Measurements from ENCODE around the gene PRELID1. TPM values are rescaled to one million over a fixed set of nuclear protein-coding genes. Genes with fewer than 3 reads are reported as not detected.

PRELID1 gene
- total RNA-seq, 5 donors from 2014 or later (not counting 1 experiment from before 2014, with no cell fraction given): 52.0 to 84.9 (median 74.5) TPM

- Histone ChIP-seq H3K27me3 (replicated peaks in 1 of 2; ENCODE audit: control insufficient read depth in 2 of 2, extremely low read depth in 1 of 2, insufficient read depth in 2 of 2, low read length in 1 of 2) (peaks cover 0 to 14% of the 10 kb centered on the region in 2 experiments), H3K36me3 (ENCODE audit: control insufficient read depth in 2 of 2, extremely low read depth in 1 of 2, insufficient read depth in 1 of 2, low read length in 1 of 2) (peaks cover 0 to 10% of the 10 kb centered on the region in 2 donors), H3K9me3 (no peaks in the 10 kb centered on the region), H3K4me3 (ENCODE audit: control insufficient read depth in 1 of 2, extremely low read depth in 1 of 2, low read length in 1 of 2) (peak overlapping the region in 1 of 2 donors; percentile 65), H3K27ac (ENCODE audit: low read length) (no peak overlapping the region), H3K4me1 (ENCODE audit: control insufficient read depth in 1 of 2, extremely low read depth in 1 of 2, insufficient read depth in 2 of 2, low read length in 2 of 2) (peaks cover 14 to 64% of the 10 kb centered on the region in 2 experiments)
- peak overlapping the region in 1 of 2 donors; percentile 28 for H3K27ac Mint-ChIP-seq
- H3K27me3 Mint-ChIP-seq: peaks cover 0 to 4% of the 10 kb centered on the region in 2 donors
- H3K4me3 Mint-ChIP-seq: peak overlapping the region; percentile 62 to 90 (median 70)
- no peaks in the 10 kb centered on the region for H3K9me3 Mint-ChIP-seq
- DNase-seq: peak in 1 of 35 experiments; percentile 39
- ChIA-PET POLR2A (no interaction called here), CTCF (interaction anchor here (0.6 to 1.8 kb wide), 10 partner anchors 8 to 167 kb away, joined by 3 to 7 read pairs (median 6); no protein-coding TSS in a partner anchor)
- H3K36me3 Mint-ChIP-seq: peaks cover 11% of the 10 kb centered on the region
- peaks cover 14 to 52% (median 36%) of the 10 kb centered on the region in 3 donors for H3K4me1 Mint-ChIP-seq
- no peak for ATAC-seq (replicated peaks in 1 of 4)
- WGBS (ENCODE audit: insufficient coverage): 14% methylated on average over 12 of the region's 20 CpGs
Measured at GRCh38 chr5:177310757-177311391, 7.3 kb downstream of the PRELID1 start.

DNA sequence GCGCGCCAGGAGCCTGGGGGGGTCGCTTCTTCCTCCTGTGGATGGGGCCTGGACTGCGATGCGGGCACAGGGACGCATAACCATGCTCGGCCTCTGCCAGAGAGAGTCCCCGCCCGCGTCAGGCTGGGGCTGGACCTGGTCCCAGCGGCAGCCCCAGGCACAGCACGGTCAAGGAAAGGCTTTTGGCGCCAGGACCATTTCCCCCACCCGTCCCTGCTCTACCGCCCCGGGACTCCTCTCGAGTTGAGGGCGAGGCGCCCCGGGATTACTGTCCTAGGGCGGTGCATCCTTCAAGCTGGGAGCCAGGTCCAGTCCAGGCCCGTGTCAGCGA, 7.8 kb downstream of the PRELID1 start:
- WGBS (ENCODE audit: insufficient coverage): 5% methylated on average over 22 of the region's 23 CpGs
- ATAC-seq (replicated peaks in 1 of 4): no peak
- Histone ChIP-seq H3K4me1 (ENCODE audit: control insufficient read depth in 1 of 2, extremely low read depth in 1 of 2, insufficient read depth in 2 of 2, low read length in 2 of 2) (peaks cover 14 to 63% of the 10 kb centered on the region in 2 experiments), H3K9me3 (no peaks in the 10 kb centered on the region), H3K4me3 (ENCODE audit: control insufficient read depth in 1 of 2, extremely low read depth in 1 of 2, low read length in 1 of 2) (peak overlapping the region; percentile 60 to 65), H3K27me3 (replicated peaks in 1 of 2; ENCODE audit: control insufficient read depth in 2 of 2, extremely low read depth in 1 of 2, insufficient read depth in 2 of 2, low read length in 1 of 2) (peaks cover 0 to 14% of the 10 kb centered on the region in 2 experiments), H3K36me3 (ENCODE audit: control insufficient read depth in 2 of 2, extremely low read depth in 1 of 2, insufficient read depth in 1 of 2, low read length in 1 of 2) (peaks cover 0 to 10% of the 10 kb centered on the region in 2 donors), H3K27ac (ENCODE audit: low read length) (no peak overlapping the region)
- DNase-seq: no peak
- POLR2A ChIA-PET: no interaction called here
- Mint-ChIP-seq H3K9me3 (no peaks in the 10 kb centered on the region), H3K27me3 (peaks cover 0 to 4% of the 10 kb centered on the region in 2 donors), H3K27ac (no peak overlapping the region), H3K4me1 (peaks cover 14 to 47% (median 31%) of the 10 kb centered on the region in 3 donors), H3K36me3 (peaks cover 6% of the 10 kb centered on the region), H3K4me3 (peak overlapping the region; percentile 63 to 90 (median 71))
- CTCF ChIA-PET: interaction anchor here in 1 of 2 donors (0.6 kb wide), 1 partner anchor 167 kb away, joined by 5 read pairs; no protein-coding TSS in a partner anchor

- Mint-ChIP-seq H3K27ac (peak within 1 kb of the TSS in 1 of 2 donors; percentile 28), H3K4me1 (peaks cover 14 to 41% (median 27%) of the 10 kb centered on the region in 3 donors), H3K9me3 (no peaks in the 10 kb centered on the region), H3K27me3 (peaks cover 0 to 4% of the 10 kb centered on the region in 2 donors), H3K36me3 (peaks cover under 1% of the 10 kb centered on the region), H3K4me3 (peak within 1 kb of the TSS; percentile 71 to 90 (median 71))
- WGBS (ENCODE audit: insufficient coverage): under 1% methylated on average over 72 of the region's 78 CpGs
- H3K27me3 ChIP-seq (replicated peaks in 1 of 2; ENCODE audit: control insufficient read depth in 2 of 2, extremely low read depth in 1 of 2, insufficient read depth in 2 of 2, low read length in 1 of 2): peaks cover 0 to 14% of the 10 kb centered on the region in 2 experiments
- H3K27ac ChIP-seq (ENCODE audit: low read length): peak within 1 kb of the TSS; percentile 33
- peaks cover 14 to 57% of the 10 kb centered on the region in 2 experiments for H3K4me1 ChIP-seq (ENCODE audit: control insufficient read depth in 1 of 2, extremely low read depth in 1 of 2, insufficient read depth in 2 of 2, low read length in 2 of 2)
- peak; percentile 91 to 94 (median 92) for ATAC-seq (replicated peaks in 1 of 4)
- CTCF ChIA-PET: interaction anchor here (0.5 to 0.7 kb wide), 3 partner anchors 40 to 176 kb away, joined by 3 to 10 read pairs (median 3); partner anchors contain the start of gene LMAN2 (in 1 of the 2)
- peak within 1 kb of the TSS; percentile 65 to 73 for H3K4me3 ChIP-seq (ENCODE audit: control insufficient read depth in 1 of 2, extremely low read depth in 1 of 2, low read length in 1 of 2)
- H3K9me3 ChIP-seq: no peaks in the 10 kb centered on the region
- POLR2A ChIA-PET: interaction anchor here in 1 of 2 donors (0.7 kb wide), 1 partner anchor 39 kb away, joined by 3 read pairs; the partner anchor contains the start of gene LMAN2
- DNase-seq: peak; percentile 80 to 96 (median 92)
- peaks cover 0 to 4% of the 10 kb centered on the region in 2 donors for H3K36me3 ChIP-seq (ENCODE audit: control insufficient read depth in 2 of 2, extremely low read depth in 1 of 2, insufficient read depth in 1 of 2, low read length in 1 of 2)
Measured at GRCh38 chr5:177311723-177312648, 8.4 kb downstream of the PRELID1 start, which contains the start of gene MXD3. MXD3 (minus strand) TSS chr5:177311898; CDS start chr5:177311830, 68 bp downstream.

DNA sequence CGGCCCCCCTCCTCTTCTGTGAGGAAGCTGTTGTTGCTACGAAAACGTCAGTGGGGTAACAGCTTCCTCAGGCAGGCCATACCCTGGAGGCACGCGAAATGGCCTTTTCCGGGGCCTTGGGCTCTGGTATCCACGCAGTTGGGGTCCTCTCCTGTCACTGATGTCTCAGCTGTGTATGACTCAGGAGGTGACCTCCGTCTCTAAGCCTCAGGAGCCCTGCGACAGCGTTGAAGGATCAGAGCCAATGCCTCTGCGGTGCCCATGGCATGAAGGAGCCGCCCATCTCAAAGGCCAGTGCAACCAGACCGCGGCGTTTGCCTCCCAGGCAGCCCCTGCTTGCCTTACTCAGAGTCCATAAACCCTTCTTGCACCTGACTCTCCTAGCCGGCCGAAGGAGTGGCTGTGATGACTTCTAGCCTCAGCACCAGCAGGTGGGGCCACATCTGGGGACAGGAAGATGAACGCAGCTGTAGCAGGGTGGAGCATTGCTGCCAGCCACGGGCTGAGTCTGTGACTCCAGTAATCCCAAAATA, 9.1 kb downstream of the PRELID1 start:
- H3K27ac Mint-ChIP-seq: no peak overlapping the region
- ATAC-seq (replicated peaks in 1 of 4) (peak in 3 of 4 experiments; percentile 17 to 22 (median 18)), DNase-seq (peak in 3 of 35 experiments; percentile 23 to 51 (median 30))
- Histone ChIP-seq H3K27ac (ENCODE audit: low read length) (peak overlapping the region; percentile 33), H3K36me3 (ENCODE audit: control insufficient read depth in 2 of 2, extremely low read depth in 1 of 2, insufficient read depth in 1 of 2, low read length in 1 of 2) (peaks cover 0 to 4% of the 10 kb centered on the region in 2 donors), H3K27me3 (replicated peaks in 1 of 2; ENCODE audit: control insufficient read depth in 2 of 2, extremely low read depth in 1 of 2, insufficient read depth in 2 of 2, low read length in 1 of 2) (peaks cover 0 to 14% of the 10 kb centered on the region in 2 experiments), H3K9me3 (no peaks in the 10 kb centered on the region), H3K4me3 (ENCODE audit: control insufficient read depth in 1 of 2, extremely low read depth in 1 of 2, low read length in 1 of 2) (peak overlapping the region; percentile 65 to 73), H3K4me1 (ENCODE audit: control insufficient read depth in 1 of 2, extremely low read depth in 1 of 2, insufficient read depth in 2 of 2, low read length in 2 of 2) (peaks cover 14 to 52% of the 10 kb centered on the region in 2 experiments)
- WGBS (ENCODE audit: insufficient coverage): under 1% methylated on average over 17 of the region's 19 CpGs
- ChIA-PET CTCF (interaction anchor here (0.5 to 0.7 kb wide), 3 partner anchors 39 to 176 kb away, joined by 3 to 10 read pairs (median 3); partner anchors contain the start of gene LMAN2 (in 1 of the 2)), POLR2A (interaction anchor here in 1 of 2 donors (0.7 kb wide), 1 partner anchor 38 kb away, joined by 3 read pairs; the partner anchor contains the start of gene LMAN2)
- peaks cover 14 to 39% (median 25%) of the 10 kb centered on the region in 3 donors for H3K4me1 Mint-ChIP-seq
- no peaks in the 10 kb centered on the region for H3K36me3 Mint-ChIP-seq
- H3K27me3 Mint-ChIP-seq: peaks cover 0 to 4% of the 10 kb centered on the region in 2 donors
- H3K9me3 Mint-ChIP-seq: no peaks in the 10 kb centered on the region
- peak overlapping the region; percentile 46 to 90 (median 62) for H3K4me3 Mint-ChIP-seq

GRCh38 chr5:177313561-177314259, 10.1 kb downstream of the PRELID1 start:
- 96% methylated on average over 8 of the region's 15 CpGs for WGBS (ENCODE audit: insufficient coverage)
- ChIA-PET CTCF (no interaction called here), POLR2A (no interaction called here)
- no peak overlapping the region for H3K4me3 Mint-ChIP-seq
- H3K27me3 Mint-ChIP-seq: peaks cover 0 to 4% of the 10 kb centered on the region in 2 donors
- H3K27ac ChIP-seq (ENCODE audit: low read length): no peak overlapping the region
- peaks cover 0 to 4% of the 10 kb centered on the region in 2 donors for H3K36me3 ChIP-seq (ENCODE audit: control insufficient read depth in 2 of 2, extremely low read depth in 1 of 2, insufficient read depth in 1 of 2, low read length in 1 of 2)
- no peak for DNase-seq
- peaks cover 14 to 49% of the 10 kb centered on the region in 2 experiments for H3K4me1 ChIP-seq (ENCODE audit: control insufficient read depth in 1 of 2, extremely low read depth in 1 of 2, insufficient read depth in 2 of 2, low read length in 2 of 2)
- no peak overlapping the region for H3K4me3 ChIP-seq (ENCODE audit: control insufficient read depth in 1 of 2, extremely low read depth in 1 of 2, low read length in 1 of 2)
- H3K36me3 Mint-ChIP-seq: no peaks in the 10 kb centered on the region
- peaks cover 0 to 14% of the 10 kb centered on the region in 2 experiments for H3K27me3 ChIP-seq (replicated peaks in 1 of 2; ENCODE audit: control insufficient read depth in 2 of 2, extremely low read depth in 1 of 2, insufficient read depth in 2 of 2, low read length in 1 of 2)
- H3K9me3 ChIP-seq: no peaks in the 10 kb centered on the region
- no peak for ATAC-seq (replicated peaks in 1 of 4)
- H3K27ac Mint-ChIP-seq: no peak overlapping the region
- H3K4me1 Mint-ChIP-seq: peaks cover 19 to 43% (median 31%) of the 10 kb centered on the region in 3 donors
- H3K9me3 Mint-ChIP-seq: no peaks in the 10 kb centered on the region
